CD14-positive monocyte (primary cell): ENCODE data around the gene F8. TPM values are rescaled to one million over a fixed set of nuclear protein-coding genes. Genes with fewer than 3 reads are reported as not detected.

Source experiments
- DNase-seq, 3 donors: peaks; one replicate each; pipeline ENCODE4 v3.0.0-alpha.2; 2011 to 2022
- H2AFZ ChIP-seq: 2 replicates; pipeline ENCODE4 v1.6.0; 2012; ENCODE audit warnings: mild to moderate bottlenecking, low read depth, low read length, inconsistent platforms; ENCODE audit not compliant: insufficient read depth, poor library complexity, severe bottlenecking
- H3K27ac ChIP-seq, 2 donors: 1 replicate in 1 of 2; 2 replicates in 1 of 2; pipeline ENCODE4 v1.5.1; 2012 to 2013; ENCODE audit warnings: low read length in 2 of 2, control low read depth in 1 of 2, inconsistent platforms in 1 of 2, low read depth in 1 of 2, mild to moderate bottlenecking in 1 of 2
- H3K27me3 ChIP-seq, 2 donors: one replicate each; pipeline versions ENCODE4 v1.6.0 to v1.6.1; 2011 to 2013; ENCODE audit warnings: low read length in 2 of 2; ENCODE audit not compliant: control insufficient read depth in 2 of 2, insufficient read depth in 2 of 2
- H3K36me3 ChIP-seq, 2 donors: replicated peaks in 1 of 2; 1 replicate in 1 of 2; 2 replicates in 1 of 2; pipeline versions ENCODE4 v1.5.1 to v1.6.1; 2012 to 2013; ENCODE audit warnings: low read length in 2 of 2, control low read depth in 1 of 2, inconsistent platforms in 1 of 2, mild to moderate bottlenecking in 1 of 2; ENCODE audit not compliant: insufficient read depth in 2 of 2, control insufficient read depth in 1 of 2
- H3K4me1 ChIP-seq, 2 donors: 1 replicate in 1 of 2; 2 replicates in 1 of 2; pipeline versions ENCODE4 v1.5.1 to v1.6.1; 2012 to 2013; ENCODE audit warnings: low read length in 2 of 2, control low read depth in 1 of 2, inconsistent platforms in 1 of 2, mild to moderate bottlenecking in 1 of 2, moderate library complexity in 1 of 2; ENCODE audit not compliant: insufficient read depth in 2 of 2, control insufficient read depth in 1 of 2
- H3K4me2 ChIP-seq: replicated peaks from 2 replicates; pipeline ENCODE3; 2012; ENCODE audit warnings: low read length, moderate library complexity, mild to moderate bottlenecking; ENCODE audit not compliant: poor library complexity, severe bottlenecking; ENCODE audit errors: extremely low read depth
- H3K4me3 ChIP-seq, 3 experiments: fragments of 200-600 bp in 1 of 3; sonication (generic) in 1 of 3; replicated peaks in 1 of 3; 1 replicate in 2 of 3; 2 replicates in 1 of 3; pipeline ENCODE4 v1.5.1; 2011 to 2013; ENCODE audit warnings: low read length in 3 of 3, mild to moderate bottlenecking in 3 of 3, control low read depth in 2 of 3, low read depth in 2 of 3, inconsistent platforms in 1 of 3, moderate library complexity in 1 of 3
- H3K79me2 ChIP-seq: 2 replicates; pipeline ENCODE4 v1.6.0; 2012; ENCODE audit warnings: mild to moderate bottlenecking, control low read depth, inconsistent platforms, low read length, moderate library complexity; ENCODE audit not compliant: insufficient read depth
- H3K9ac ChIP-seq: 2 replicates; pipeline ENCODE4 v1.6.0; 2017; ENCODE audit warnings: low read length, mild to moderate bottlenecking; ENCODE audit not compliant: insufficient read depth, poor library complexity, severe bottlenecking
- H3K9me3 ChIP-seq, 2 donors: replicated peaks in 1 of 2; 1 replicate in 1 of 2; 2 replicates in 1 of 2; pipeline versions ENCODE4 v1.5.1 to v1.6.1; 2012 to 2013; ENCODE audit warnings: low read length in 2 of 2, control low read depth in 1 of 2; ENCODE audit not compliant: control insufficient read depth in 1 of 2, insufficient read depth in 1 of 2
- H4K20me1 ChIP-seq: 2 replicates; pipeline ENCODE4 v1.6.0; 2012; ENCODE audit warnings: mild to moderate bottlenecking, low read length, control low read depth, moderate library complexity; ENCODE audit not compliant: insufficient read depth
- H3K27ac Mint-ChIP-seq, 7 donors: one replicate each; pipeline ENCODE4 v1.8.0; 2020; ENCODE audit warnings: mild to moderate bottlenecking in 7 of 7, mixed read lengths in 7 of 7, moderate library complexity in 6 of 7, inconsistent platforms in 2 of 7
- H3K27me3 Mint-ChIP-seq, 3 donors: one replicate each; pipeline ENCODE4 v1.8.0; 2021 to 2022; ENCODE audit warnings: low read depth in 3 of 3, mild to moderate bottlenecking in 3 of 3, mixed read lengths in 3 of 3, moderate library complexity in 3 of 3, inconsistent platforms in 1 of 3
- H3K36me3 Mint-ChIP-seq, 2 donors: one replicate each; pipeline ENCODE4 v1.8.0; 2020; ENCODE audit warnings: mixed read lengths in 2 of 2, inconsistent platforms in 1 of 2, mild to moderate bottlenecking in 1 of 2
- H3K4me1 Mint-ChIP-seq: one replicate; pipeline ENCODE4 v1.8.0; 2020; ENCODE audit warnings: mild to moderate bottlenecking, mixed read lengths
- H3K4me3 Mint-ChIP-seq, 2 donors: one replicate each; pipeline ENCODE4 v1.8.0; 2020; ENCODE audit warnings: mild to moderate bottlenecking in 2 of 2, mixed read lengths in 2 of 2, moderate library complexity in 1 of 2
- H3K9me3 Mint-ChIP-seq, 7 donors: one replicate each; pipeline ENCODE4 v1.8.0; 2020 to 2022; ENCODE audit warnings: mixed read lengths in 7 of 7, mild to moderate bottlenecking in 6 of 7, moderate library complexity in 6 of 7, inconsistent platforms in 2 of 7
- WGBS: methylation state at CpG from one replicate; pipeline ENCODE4 v1.1.5; 2013; ENCODE audit warnings: missing lambda C conversion rate; ENCODE audit not compliant: insufficient coverage; 5-methylcytosine and 5-hydroxymethylcytosine counted together
- intact Hi-C, 2 donors: fragments of 100-400 bp; cut with micrococcal nuclease; formaldehyde crosslinking; loops; one replicate each; pipeline versions ENCODE4 v1.15.0 to v1.15.1; 2023
- polyA plus RNA-seq, 3 donors: library from polyadenylated mRNA; depleted of rRNA in 1 of 3; unstranded in 2 of 3; stranded (reverse) in 1 of 3; fragments of 300-500 nt in 2 of 3; fragments of >200 nt in 1 of 3; fragmentation: Illumina TruSeq in 2 of 3; gene quantifications; 1 replicate in 2 of 3; 2 replicates in 1 of 3; pipeline ENCODE4 v1.2.3, GENCODE V29; 2012 to 2021
- TF ChIP-seq, protein P1 (sequence below): fragments of 200-600 bp; IDR thresholded peaks from one replicate; pipeline ENCODE4 v1.8.0; 2022; ENCODE audit warnings: antibody characterized with exemption, mild to moderate bottlenecking

F8 gene
- polyA plus RNA-seq, 3 donors, result 1.5 to 4.5 (median 4.3) TPM

DNA sequence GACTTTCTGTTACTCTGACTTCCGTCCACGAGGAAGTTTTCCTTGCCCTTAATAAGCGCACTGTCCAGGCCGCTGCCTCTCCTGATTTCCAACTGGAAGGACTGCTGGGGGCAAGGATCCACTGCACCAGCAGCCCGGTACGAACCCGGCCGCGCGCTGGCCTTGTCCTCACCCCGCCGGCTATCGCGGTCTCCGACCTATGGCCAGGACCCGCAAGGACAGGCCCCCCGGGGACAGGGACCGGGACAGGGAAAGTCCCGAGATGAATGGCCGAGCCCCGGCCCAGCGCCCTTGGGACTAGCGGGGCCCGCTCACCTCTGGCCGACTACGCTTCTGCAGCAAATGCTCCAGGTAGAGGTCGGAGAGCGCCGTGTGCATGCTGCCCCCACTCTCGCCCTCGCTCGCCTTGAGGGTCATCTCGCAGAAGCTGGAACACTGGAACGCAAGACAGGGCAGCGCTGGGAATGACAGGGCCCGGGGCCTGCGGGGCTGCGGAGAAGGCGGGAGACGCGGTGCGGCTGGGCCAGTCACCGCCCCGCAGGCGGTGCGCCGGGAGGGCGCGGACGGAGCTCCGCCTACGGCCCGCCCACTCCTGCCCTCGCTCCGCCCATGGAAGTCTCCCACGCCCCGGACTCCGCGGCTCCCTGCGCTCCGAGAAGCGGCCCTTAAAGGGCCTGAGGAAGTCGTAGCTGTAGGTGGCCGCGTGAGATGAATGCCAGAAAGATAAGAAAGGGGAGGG, 217.4 kb downstream of the F8 start, which contains the start of gene MPP1:
TSS of gene MPP1 (minus strand) at position 529 of the 739 bp plus-strand sequence. CDS start at position 417, 112 bp downstream.
- Histone ChIP-seq H3K36me3 (no peaks in the 10 kb centered on the region), H3K9ac (peak within 1 kb of the TSS; percentile 80), H3K79me2 (peaks cover 40% of the 10 kb centered on the region), H3K4me3 (peak within 1 kb of the TSS; percentile 78 to 96 (median 81)), H3K4me2 (peak within 1 kb of the TSS; percentile 68), H3K4me1 (peaks cover 48 to 52% of the 10 kb centered on the region in 2 donors), H3K9me3 (no peaks in the 10 kb centered on the region), H2AFZ (peak within 1 kb of the TSS; percentile 68), H4K20me1 (no peaks in the 10 kb centered on the region), H3K27me3 (no peaks in the 10 kb centered on the region), H3K27ac (peak within 1 kb of the TSS; percentile 90 to 94)
- WGBS, result under 1% methylated on average over 42 of the region's 65 CpGs
- peak within 1 kb of the TSS; percentile 84 to 96 (median 92) for H3K27ac Mint-ChIP-seq
- H3K4me1 Mint-ChIP-seq, result peaks cover 40% of the 10 kb centered on the region
- peaks cover 0 to 6% of the 10 kb centered on the region in 2 donors for H3K36me3 Mint-ChIP-seq
- H3K27me3 Mint-ChIP-seq, result no peaks in the 10 kb centered on the region
- H3K4me3 Mint-ChIP-seq, result peak within 1 kb of the TSS; percentile 92 to 96
- TF ChIP-seq, protein P1, sequence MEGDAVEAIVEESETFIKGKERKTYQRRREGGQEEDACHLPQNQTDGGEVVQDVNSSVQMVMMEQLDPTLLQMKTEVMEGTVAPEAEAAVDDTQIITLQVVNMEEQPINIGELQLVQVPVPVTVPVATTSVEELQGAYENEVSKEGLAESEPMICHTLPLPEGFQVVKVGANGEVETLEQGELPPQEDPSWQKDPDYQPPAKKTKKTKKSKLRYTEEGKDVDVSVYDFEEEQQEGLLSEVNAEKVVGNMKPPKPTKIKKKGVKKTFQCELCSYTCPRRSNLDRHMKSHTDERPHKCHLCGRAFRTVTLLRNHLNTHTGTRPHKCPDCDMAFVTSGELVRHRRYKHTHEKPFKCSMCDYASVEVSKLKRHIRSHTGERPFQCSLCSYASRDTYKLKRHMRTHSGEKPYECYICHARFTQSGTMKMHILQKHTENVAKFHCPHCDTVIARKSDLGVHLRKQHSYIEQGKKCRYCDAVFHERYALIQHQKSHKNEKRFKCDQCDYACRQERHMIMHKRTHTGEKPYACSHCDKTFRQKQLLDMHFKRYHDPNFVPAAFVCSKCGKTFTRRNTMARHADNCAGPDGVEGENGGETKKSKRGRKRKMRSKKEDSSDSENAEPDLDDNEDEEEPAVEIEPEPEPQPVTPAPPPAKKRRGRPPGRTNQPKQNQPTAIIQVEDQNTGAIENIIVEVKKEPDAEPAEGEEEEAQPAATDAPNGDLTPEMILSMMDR, result no peak
- DNase-seq, result peak; percentile 69 to 78 (median 75)
- peaks cover 0 to 10% (median 0%) of the 10 kb centered on the region in 7 donors for H3K9me3 Mint-ChIP-seq
- intact Hi-C loops, result no loop called here

GRCh38 chrX:154804261-154804956, 218.1 kb downstream of the F8 start:
- Histone ChIP-seq H3K4me1 (peaks cover 55 to 59% of the 10 kb centered on the region in 2 donors), H3K36me3 (no peaks in the 10 kb centered on the region), H3K4me3 (peak overlapping the region; percentile 78 to 96 (median 81)), H3K27ac (peak overlapping the region; percentile 90 to 94), H2AFZ (no peak overlapping the region), H3K79me2 (peaks cover 47% of the 10 kb centered on the region), H4K20me1 (no peaks in the 10 kb centered on the region), H3K4me2 (peak overlapping the region; percentile 68), H3K9ac (peak overlapping the region; percentile 80), H3K27me3 (no peaks in the 10 kb centered on the region), H3K9me3 (no peaks in the 10 kb centered on the region)
- no peaks in the 10 kb centered on the region for H3K27me3 Mint-ChIP-seq
- DNase-seq, result no peak
- TF ChIP-seq, protein P1, result no peak
- peaks cover 47% of the 10 kb centered on the region for H3K4me1 Mint-ChIP-seq
- H3K9me3 Mint-ChIP-seq, result peaks cover 0 to 10% (median 0%) of the 10 kb centered on the region in 7 donors
- peak overlapping the region; percentile 92 to 96 for H3K4me3 Mint-ChIP-seq
- H3K36me3 Mint-ChIP-seq, result peaks cover 3 to 9% of the 10 kb centered on the region in 2 donors
- H3K27ac Mint-ChIP-seq, result peak overlapping the region; percentile 76 to 96 (median 91)
- intact Hi-C loops, result no loop called here
- no CpG with 5 or more reads among the region's 7 CpGs for WGBS
